ENCODE results near the gene PNMA1. TPM values are rescaled to one million over a fixed set of nuclear protein-coding genes. Genes with fewer than 3 reads are reported as not detected.
A peak's percentile ranks its signal among the peaks of the same experiment; 100 is the strongest.

The PNMA1 gene
- total RNA-seq, 6 donors from 2014 or later: 9.9 to 28.9 (median 15.2) TPM

DNA sequence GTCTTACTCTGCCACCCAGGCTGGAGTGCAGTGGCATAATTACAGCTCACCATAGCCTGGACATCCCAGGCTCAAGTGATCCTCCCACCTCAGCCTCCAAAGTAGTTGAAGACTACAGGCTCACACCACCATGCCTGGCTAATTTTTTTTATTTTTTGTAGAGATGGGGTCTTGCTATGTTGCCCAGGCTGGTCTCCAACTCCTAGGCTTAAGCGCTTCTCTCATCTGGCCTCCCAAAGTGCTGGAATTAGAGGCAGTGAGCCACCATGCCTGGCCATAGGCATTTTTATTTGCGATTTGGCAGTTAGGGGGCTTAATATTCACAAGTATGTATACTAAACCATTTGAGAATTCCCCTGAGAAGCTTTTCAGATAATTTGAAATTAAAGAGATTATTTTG is 19.1 kb downstream of the PNMA1 start:
- DNase-seq (no peak), ATAC-seq (ENCODE audit: low FRiP score in 2 of 2) (no peak)
- Histone ChIP-seq H3K4me1 (no peaks in the 10 kb centered on the region), H3K27me3 (no peaks in the 10 kb centered on the region), H3K4me3 (no peak overlapping the region), H3K36me3 (peaks cover 0 to 33% (median 4%) of the 10 kb centered on the region in 4 donors), H3K9me3 (no peaks in the 10 kb centered on the region), H3K27ac (no peak overlapping the region)
- TF ChIP-seq EP300 (IDR thresholded peaks at IDR 0.05) (no peak), POLR2A (IDR thresholded peaks at IDR 0.05) (no peak), POLR2AphosphoS5 (IDR thresholded peaks at IDR 0.05) (no peak)
- TF ChIP-seq, protein P1, sequence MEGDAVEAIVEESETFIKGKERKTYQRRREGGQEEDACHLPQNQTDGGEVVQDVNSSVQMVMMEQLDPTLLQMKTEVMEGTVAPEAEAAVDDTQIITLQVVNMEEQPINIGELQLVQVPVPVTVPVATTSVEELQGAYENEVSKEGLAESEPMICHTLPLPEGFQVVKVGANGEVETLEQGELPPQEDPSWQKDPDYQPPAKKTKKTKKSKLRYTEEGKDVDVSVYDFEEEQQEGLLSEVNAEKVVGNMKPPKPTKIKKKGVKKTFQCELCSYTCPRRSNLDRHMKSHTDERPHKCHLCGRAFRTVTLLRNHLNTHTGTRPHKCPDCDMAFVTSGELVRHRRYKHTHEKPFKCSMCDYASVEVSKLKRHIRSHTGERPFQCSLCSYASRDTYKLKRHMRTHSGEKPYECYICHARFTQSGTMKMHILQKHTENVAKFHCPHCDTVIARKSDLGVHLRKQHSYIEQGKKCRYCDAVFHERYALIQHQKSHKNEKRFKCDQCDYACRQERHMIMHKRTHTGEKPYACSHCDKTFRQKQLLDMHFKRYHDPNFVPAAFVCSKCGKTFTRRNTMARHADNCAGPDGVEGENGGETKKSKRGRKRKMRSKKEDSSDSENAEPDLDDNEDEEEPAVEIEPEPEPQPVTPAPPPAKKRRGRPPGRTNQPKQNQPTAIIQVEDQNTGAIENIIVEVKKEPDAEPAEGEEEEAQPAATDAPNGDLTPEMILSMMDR (IDR thresholded peaks at IDR 0.05): no peak
- 84 to 98% methylated on average over 2 of the region's 2 CpGs for WGBS, 2 donors

DNA sequence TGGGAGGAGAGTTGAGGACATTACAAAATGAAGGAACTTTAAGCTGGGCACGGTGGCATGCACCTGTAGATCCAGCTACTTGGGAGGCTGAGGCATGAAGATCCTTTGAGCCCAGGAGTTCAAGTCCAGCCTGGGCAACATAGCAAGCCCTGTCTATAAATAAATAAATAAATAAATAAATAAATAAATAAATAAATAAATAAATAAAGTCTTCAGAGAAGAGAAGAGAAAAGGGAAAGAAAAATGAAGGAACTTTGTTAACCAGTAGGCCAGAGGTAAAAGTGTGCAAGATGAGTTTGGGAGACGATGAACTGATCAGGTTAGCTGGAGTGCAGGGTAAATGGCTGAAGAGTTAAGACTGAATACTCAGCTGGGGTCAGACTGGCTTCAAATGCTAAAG is 20.1 kb downstream of the PNMA1 start:
- no peaks in the 10 kb centered on the region for H3K4me1 ChIP-seq
- no peak overlapping the region for H3K27ac ChIP-seq
- no peak for ATAC-seq (ENCODE audit: low FRiP score in 2 of 2)
- no peaks in the 10 kb centered on the region for H3K27me3 ChIP-seq
- TF ChIP-seq, protein P1 (IDR thresholded peaks at IDR 0.05): no peak
- TF ChIP-seq POLR2AphosphoS5 (IDR thresholded peaks at IDR 0.05): no peak
- TF ChIP-seq EP300 (IDR thresholded peaks at IDR 0.05): no peak
- TF ChIP-seq POLR2A (IDR thresholded peaks at IDR 0.05): no peak
- 94 to 100% methylated on average over 2 of the region's 2 CpGs for WGBS, 2 donors
- H3K36me3 ChIP-seq: peaks cover 0 to 39% (median 8%) of the 10 kb centered on the region in 4 donors
- DNase-seq: no peak
- H3K9me3 ChIP-seq: no peaks in the 10 kb centered on the region
- no peak overlapping the region for H3K4me3 ChIP-seq

DNA sequence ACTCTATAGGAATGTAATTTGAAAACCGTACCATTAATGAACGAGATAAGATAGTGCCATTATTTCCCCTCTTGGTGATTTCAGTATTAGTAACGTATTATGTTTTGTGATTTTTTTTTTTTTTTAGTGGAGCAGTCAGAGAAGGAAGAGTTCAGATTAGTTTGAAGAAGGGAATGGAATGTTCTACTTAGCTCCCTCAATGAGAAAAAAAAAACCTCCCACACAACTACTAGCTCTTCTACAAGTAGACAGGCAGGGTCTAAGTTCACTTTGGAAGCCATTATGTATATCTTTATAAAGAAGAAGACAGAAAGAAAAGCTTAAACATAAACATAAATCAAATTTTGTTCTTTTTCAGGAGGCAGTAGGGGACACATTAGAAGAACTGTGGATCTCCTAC is 27.3 kb downstream of the PNMA1 start:
- no peak overlapping the region for H3K27ac ChIP-seq
- no peak for ATAC-seq (ENCODE audit: low FRiP score in 2 of 2)
- H3K4me3 ChIP-seq: no peak overlapping the region
- peaks cover 0 to 24% (median 4%) of the 10 kb centered on the region in 4 donors for H3K36me3 ChIP-seq
- H3K4me1 ChIP-seq: no peaks in the 10 kb centered on the region
- no peaks in the 10 kb centered on the region for H3K9me3 ChIP-seq
- no peak for DNase-seq
- WGBS, 2 donors: 84 to 88% methylated on average over 3 of the region's 3 CpGs
- H3K27me3 ChIP-seq: no peaks in the 10 kb centered on the region
- TF ChIP-seq POLR2AphosphoS5 (IDR thresholded peaks at IDR 0.05) (no peak), POLR2A (IDR thresholded peaks at IDR 0.05) (no peak), EP300 (IDR thresholded peaks at IDR 0.05) (no peak)
- TF ChIP-seq, protein P1 (IDR thresholded peaks at IDR 0.05): no peak

DNA sequence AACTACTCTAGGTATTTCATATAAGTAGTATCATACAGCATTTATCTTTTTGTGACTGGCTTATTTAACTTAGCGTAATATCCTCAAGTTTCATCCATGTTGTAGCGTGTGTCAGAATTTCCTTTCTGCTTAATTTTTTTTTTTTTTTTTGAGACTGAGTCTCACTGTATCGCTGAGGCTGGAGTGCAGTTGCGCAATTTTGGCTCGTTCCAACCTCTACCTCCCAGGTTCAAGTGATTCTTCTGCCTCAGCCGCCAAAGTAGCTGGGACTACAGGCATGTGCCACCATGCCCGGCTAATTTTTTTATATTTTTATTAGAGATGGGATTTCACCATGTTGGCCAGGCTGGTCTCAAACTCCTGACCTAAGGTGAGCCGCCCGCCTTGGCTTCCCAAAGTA is 28.9 kb downstream of the PNMA1 start:
- H3K27me3 ChIP-seq: no peaks in the 10 kb centered on the region
- no peak overlapping the region for H3K4me3 ChIP-seq
- no peaks in the 10 kb centered on the region for H3K9me3 ChIP-seq
- WGBS, 2 donors: 68 to 80% methylated on average over 9 of the region's 9 CpGs
- no peak overlapping the region for H3K27ac ChIP-seq
- peaks cover 0 to 11% (median 4%) of the 10 kb centered on the region in 4 donors for H3K36me3 ChIP-seq
- TF ChIP-seq POLR2A (IDR thresholded peaks at IDR 0.05) (no peak), POLR2AphosphoS5 (IDR thresholded peaks at IDR 0.05) (no peak), EP300 (IDR thresholded peaks at IDR 0.05) (no peak)
- TF ChIP-seq, protein P1 (IDR thresholded peaks at IDR 0.05): no peak
- ATAC-seq (ENCODE audit: low FRiP score in 2 of 2) (no peak), DNase-seq (peak in 1 of 2 donors; percentile 61)
- no peaks in the 10 kb centered on the region for H3K4me1 ChIP-seq

DNA sequence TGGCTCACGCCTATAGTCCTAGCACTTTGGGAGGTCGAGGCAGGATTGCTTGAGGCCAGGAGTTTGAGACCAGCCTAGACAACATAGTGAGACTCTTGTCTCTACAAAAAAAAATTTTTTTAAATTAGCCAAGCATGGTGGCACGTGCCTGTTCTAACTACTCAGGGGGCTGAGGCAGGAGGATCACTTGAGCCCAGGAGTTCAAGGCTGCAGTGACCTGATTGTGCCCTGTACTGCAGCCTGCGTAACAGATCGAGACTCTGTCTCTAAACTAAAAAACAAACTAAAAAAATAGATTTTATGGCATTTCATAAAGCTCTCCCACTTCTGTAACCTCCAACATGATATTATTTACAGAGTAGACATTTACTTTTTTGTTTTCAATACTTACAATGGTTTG is 29.6 kb downstream of the PNMA1 start:
- H3K27ac ChIP-seq: no peak overlapping the region
- 92 to 94% methylated on average over 5 of the region's 5 CpGs for WGBS, 2 donors

More for the DNA sequence above, 29.6 kb downstream of the PNMA1 start:
- TF ChIP-seq POLR2A (IDR thresholded peaks at IDR 0.05) (no peak), POLR2AphosphoS5 (IDR thresholded peaks at IDR 0.05) (no peak), EP300 (IDR thresholded peaks at IDR 0.05) (no peak)
- TF ChIP-seq, protein P1 (IDR thresholded peaks at IDR 0.05): no peak
- Histone ChIP-seq H3K27me3 (no peaks in the 10 kb centered on the region), H3K4me1 (no peaks in the 10 kb centered on the region), H3K4me3 (no peak overlapping the region), H3K9me3 (no peaks in the 10 kb centered on the region), H3K36me3 (peaks cover 0 to 10% (median 2%) of the 10 kb centered on the region in 4 donors)
- ATAC-seq (ENCODE audit: low FRiP score in 2 of 2): no peak
- DNase-seq: no peak
